Measurements from ENCODE around the gene SLC16A3. TPM values are rescaled to one million over a fixed set of nuclear protein-coding genes. Genes with fewer than 3 reads are reported as not detected.
A peak's percentile ranks its signal among the peaks of the same experiment; 100 is the strongest.
"Not testable (repeated sequence)": the region's sequence is repeated elsewhere in the genome, so short reads cannot be mapped to it uniquely, and the experiment has no call there.

SLC16A3 gene
- total and polyA plus RNA-seq, 9 donors, result 21.9 to 47.3 (median 32.7) TPM

DNA sequence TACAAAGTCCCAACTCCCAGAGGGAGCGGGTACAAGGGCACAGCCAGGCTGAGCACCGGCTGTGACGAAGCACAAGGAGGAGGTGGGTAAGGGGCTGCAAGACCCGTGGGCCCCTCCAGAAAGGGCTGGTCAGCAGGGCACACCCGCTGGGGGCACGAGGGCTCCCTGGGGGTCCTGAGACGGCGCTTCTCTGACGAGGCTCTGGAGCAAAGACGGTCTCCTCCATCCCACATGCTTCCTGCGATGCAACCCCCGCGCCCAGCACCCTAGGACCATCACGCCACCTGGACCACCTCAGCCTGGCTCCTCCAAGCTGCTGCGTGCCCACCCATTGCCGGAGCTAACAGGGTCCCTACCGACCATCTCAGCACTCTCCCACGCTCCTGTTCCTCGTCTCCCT, 24.9 kb upstream of the SLC16A3 start:
- peaks cover 17% of the 10 kb centered on the region for H3K36me3 ChIP-seq (ENCODE audit: control insufficient read depth, insufficient read depth, low read length)
- H3K4me3 ChIP-seq (ENCODE audit: low read length), result no peak overlapping the region
- H3K27ac ChIP-seq (ENCODE audit: low read length), result no peak overlapping the region
- H3K9me3 ChIP-seq (replicated peaks; ENCODE audit: control insufficient read depth, low read depth, low read length), result no peaks in the 10 kb centered on the region
- H3K27me3 ChIP-seq (ENCODE audit: control insufficient read depth, insufficient read depth, low read length), result no peaks in the 10 kb centered on the region
- no peak for DNase-seq
- WGBS (ENCODE audit: insufficient coverage), result 88% methylated on average over 19 of the region's 19 CpGs
- peaks cover 10% of the 10 kb centered on the region for H3K4me1 ChIP-seq (ENCODE audit: control insufficient read depth, insufficient read depth, low read length)

DNA sequence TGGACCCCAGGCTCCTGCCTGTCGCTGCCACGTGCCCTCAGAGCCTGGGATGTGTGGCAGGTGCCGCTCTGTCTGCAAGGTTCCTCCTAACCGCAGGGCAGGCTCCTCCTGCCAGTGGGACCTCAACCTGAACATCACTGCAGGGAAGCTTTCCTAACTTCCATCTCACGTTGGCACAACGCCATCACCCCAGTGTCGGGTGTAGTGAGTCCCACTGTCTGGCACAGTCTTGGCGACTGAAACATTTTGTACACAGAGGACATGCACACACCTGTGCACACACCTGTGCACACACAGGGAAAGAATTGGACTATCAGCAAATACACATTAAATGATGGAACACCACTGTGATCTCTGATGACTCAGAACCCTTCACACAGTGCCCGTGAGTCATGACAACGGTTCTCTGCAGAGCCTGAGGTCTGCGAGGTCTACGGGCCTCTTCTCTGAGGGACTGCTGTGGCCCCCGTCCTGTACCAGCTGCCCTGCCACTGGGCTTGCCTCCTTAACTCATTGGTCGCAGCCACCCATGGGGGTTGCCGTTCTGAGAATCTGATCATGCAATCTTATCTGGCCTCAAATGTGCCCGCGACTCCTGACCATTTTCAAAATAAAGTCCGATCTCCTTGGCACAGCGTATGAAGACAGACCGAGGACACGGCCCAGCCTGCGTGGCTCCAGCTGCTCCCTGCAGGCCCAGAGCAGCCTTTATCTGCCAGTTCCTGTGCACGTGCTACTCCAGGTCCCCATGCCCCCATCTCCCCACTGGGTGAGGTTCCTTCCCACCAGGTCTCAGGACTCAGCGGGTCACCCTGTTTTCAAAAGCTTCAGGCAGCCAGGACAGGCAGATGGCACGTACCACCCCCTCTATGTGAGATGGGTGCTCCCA, 23.8 kb upstream of the SLC16A3 start:
- WGBS (ENCODE audit: insufficient coverage), result 75% methylated on average over 23 of the region's 25 CpGs

DNA sequence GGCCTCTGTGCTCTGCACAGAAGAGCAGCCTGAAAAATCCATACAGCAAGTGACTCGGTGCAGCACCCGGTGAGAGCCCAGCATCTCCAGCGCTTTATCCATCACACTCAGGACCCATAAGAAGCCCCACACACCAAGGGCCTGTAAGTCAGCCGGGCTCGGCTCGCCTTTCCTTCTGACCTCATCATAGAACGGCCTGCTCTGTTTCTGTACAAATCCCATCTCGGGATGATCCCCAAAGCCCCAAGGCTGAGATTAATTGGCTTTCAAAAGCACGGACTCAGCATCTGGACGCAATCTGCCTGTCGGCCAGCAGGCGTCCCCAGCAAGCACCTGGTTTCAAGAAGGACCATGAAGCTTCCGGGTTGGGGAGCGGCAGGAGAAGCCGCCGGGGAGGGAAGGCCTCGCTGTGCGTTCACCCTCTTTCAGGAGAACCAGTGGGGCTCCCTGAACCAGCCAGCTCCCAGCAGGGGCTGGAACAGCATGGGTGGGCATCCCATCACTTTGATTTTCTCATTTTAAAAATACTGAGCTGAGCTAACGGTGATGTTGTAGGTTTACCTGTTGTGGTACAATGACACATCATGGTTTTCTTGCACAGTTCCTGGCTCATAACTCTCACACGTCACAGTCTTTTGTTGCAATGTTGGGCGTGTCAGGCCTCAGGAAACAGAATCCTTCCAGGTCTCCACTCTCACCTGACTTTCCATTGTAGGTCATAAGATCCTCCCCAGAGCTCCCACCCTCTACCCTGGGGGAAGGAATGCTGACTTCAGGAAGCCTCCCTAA, 22.9 kb upstream of the SLC16A3 start:
- no peaks in the 10 kb centered on the region for H3K9me3 ChIP-seq (replicated peaks; ENCODE audit: control insufficient read depth, low read depth, low read length)
- H3K4me1 ChIP-seq (ENCODE audit: control insufficient read depth, insufficient read depth, low read length), result peaks cover 10% of the 10 kb centered on the region
- peaks cover 11% of the 10 kb centered on the region for H3K36me3 ChIP-seq (ENCODE audit: control insufficient read depth, insufficient read depth, low read length)
- peak overlapping the region; percentile 8 for H3K4me3 ChIP-seq (ENCODE audit: low read length)
- H3K27me3 ChIP-seq (ENCODE audit: control insufficient read depth, insufficient read depth, low read length), result no peaks in the 10 kb centered on the region
- peak overlapping the region; percentile 42 for H3K27ac ChIP-seq (ENCODE audit: low read length)
- WGBS (ENCODE audit: insufficient coverage), result 10% methylated on average over 17 of the region's 21 CpGs
- peak; percentile 95 for DNase-seq

More for the DNA sequence above, 23.8 kb upstream of the SLC16A3 start:
- no peak overlapping the region for H3K4me3 ChIP-seq (ENCODE audit: low read length)
- no peak for DNase-seq
- peaks cover 10% of the 10 kb centered on the region for H3K4me1 ChIP-seq (ENCODE audit: control insufficient read depth, insufficient read depth, low read length)
- H3K36me3 ChIP-seq (ENCODE audit: control insufficient read depth, insufficient read depth, low read length), result peaks cover 15% of the 10 kb centered on the region
- H3K27me3 ChIP-seq (ENCODE audit: control insufficient read depth, insufficient read depth, low read length), result no peaks in the 10 kb centered on the region
- no peaks in the 10 kb centered on the region for H3K9me3 ChIP-seq (replicated peaks; ENCODE audit: control insufficient read depth, low read depth, low read length)
- peak overlapping the region; percentile 31 for H3K27ac ChIP-seq (ENCODE audit: low read length)

DNA sequence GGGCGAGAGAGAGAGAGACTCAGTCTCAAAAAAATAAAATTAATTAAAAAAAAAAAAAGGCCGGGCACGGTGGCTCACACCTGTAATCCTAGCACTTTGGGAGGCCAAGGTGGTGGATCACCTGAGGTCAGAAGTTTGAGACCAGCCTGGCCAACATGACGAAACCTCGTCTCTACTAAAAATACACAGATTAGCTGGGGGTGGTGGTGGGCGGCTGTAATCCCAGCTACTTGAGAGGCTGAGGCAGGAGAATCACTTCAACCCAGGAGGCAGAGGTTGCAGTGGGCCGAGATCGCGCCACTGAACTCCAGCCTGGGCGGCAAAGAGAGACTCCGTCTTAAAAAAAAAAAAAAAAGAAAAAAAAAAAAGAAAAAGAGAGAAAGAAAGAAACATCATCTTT, 18.2 kb upstream of the SLC16A3 start:
- not testable (repeated sequence) for H3K27ac ChIP-seq (ENCODE audit: low read length); H3K9me3 ChIP-seq (replicated peaks; ENCODE audit: control insufficient read depth, low read depth, low read length); DNase-seq; H3K36me3 ChIP-seq (ENCODE audit: control insufficient read depth, insufficient read depth, low read length); H3K27me3 ChIP-seq (ENCODE audit: control insufficient read depth, insufficient read depth, low read length); H3K4me3 ChIP-seq (ENCODE audit: low read length)
- 84% methylated on average over 2 of the region's 11 CpGs for WGBS (ENCODE audit: insufficient coverage)
- H3K4me1 ChIP-seq (ENCODE audit: control insufficient read depth, insufficient read depth, low read length), result peaks cover 14% of the 10 kb centered on the region

DNA sequence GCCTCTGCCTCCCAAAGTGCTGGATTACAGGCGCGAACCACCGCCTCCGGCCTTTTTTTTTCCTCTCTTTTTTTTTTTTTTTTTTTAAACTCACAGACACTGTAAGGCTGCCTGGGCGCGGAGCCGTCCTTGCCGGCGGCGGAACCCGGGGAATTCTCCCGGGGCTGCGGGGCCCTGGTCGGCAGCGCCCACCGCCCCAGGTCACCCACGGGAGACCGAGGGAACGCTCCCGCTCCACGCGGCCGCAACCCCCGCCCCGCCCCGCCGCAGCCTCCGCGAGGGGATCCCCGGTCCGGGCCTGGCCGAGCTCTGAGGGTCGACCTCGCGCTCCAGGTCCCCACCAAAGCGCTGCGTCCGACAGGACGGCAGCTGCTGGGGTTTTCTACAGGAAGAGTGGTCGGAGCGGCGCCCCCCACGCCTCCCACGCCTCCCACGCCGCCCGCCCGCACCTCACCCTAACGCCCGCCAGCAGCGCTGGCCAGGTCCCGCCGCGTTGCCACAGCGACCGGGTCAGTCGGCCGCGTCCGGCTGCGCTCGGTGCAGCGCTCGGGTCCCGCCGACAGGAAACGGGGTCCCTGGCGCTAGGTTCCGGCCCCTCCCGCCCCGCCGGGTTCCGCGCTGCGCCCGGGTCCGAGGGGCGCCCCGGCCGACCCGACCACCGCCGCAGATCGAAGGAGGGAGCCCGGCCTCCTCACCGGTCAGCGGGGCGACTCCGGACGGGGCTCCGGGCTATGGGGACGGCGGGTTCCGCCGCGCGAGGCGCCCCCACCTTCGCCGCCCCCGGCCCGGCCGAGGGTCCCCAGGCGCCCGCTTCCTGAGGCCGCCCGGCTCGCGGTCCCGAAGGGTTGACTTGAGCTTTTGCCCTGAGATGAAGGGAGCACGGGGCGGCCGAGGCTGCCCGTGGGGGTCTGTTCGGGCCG, 16.3 kb upstream of the SLC16A3 start, which contains the start of gene CCDC57:
TSS of gene CCDC57 (minus strand) at position 512 of the 920 bp plus-strand sequence. CDS start 10,898 bp downstream, outside the sequence.
- under 1% methylated on average over 114 of the region's 116 CpGs for WGBS (ENCODE audit: insufficient coverage)
- Histone ChIP-seq H3K9me3 (replicated peaks; ENCODE audit: control insufficient read depth, low read depth, low read length) (no peaks in the 10 kb centered on the region), H3K4me1 (ENCODE audit: control insufficient read depth, insufficient read depth, low read length) (peaks cover 22% of the 10 kb centered on the region), H3K4me3 (ENCODE audit: low read length) (peak within 1 kb of the TSS; percentile 68), H3K27me3 (ENCODE audit: control insufficient read depth, insufficient read depth, low read length) (no peaks in the 10 kb centered on the region), H3K36me3 (ENCODE audit: control insufficient read depth, insufficient read depth, low read length) (peaks cover 2% of the 10 kb centered on the region), H3K27ac (ENCODE audit: low read length) (peak within 1 kb of the TSS; percentile 42)
- peak; percentile 89 for DNase-seq

DNA sequence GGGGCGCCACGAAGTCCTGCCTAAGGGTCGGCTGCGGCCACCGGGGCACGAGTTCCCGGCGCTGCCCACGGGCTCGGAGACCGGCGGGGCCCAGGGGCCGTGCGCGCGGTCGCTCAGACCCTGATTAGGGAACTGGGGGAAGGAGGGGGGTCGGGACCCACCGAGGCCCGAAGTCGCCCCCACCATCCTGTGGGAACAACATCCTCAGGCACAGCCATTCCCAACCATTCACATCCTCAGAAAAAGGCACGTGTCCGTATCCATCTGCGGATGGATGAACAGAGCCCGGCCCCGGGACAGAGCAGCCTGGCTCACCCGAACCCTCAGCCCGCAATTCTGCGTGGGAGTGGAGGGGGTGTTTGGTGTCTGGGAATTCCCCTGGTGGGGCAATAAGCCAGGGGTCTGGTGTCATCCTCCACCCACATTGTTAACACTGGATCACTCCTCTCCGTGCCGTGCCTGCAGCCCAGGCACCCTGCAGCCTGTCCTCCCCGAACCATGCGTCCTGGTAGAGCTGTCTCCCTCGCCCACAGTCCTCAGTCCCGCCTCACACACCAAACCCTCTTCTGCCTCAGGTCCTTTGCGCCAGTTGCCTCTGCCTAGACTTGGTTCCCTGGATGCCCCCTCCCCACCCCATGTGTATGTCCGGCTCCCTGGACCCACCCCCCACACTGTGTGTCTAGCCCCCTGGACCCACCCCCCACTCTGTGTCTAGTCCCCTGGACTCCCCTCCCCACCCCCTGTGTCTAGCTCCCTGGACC, 15.4 kb upstream of the SLC16A3 start:
- peak; percentile 84 for DNase-seq
- H3K4me1 ChIP-seq (ENCODE audit: control insufficient read depth, insufficient read depth, low read length), result peaks cover 22% of the 10 kb centered on the region
- no peaks in the 10 kb centered on the region for H3K27me3 ChIP-seq (ENCODE audit: control insufficient read depth, insufficient read depth, low read length)
- peak overlapping the region; percentile 35 for H3K27ac ChIP-seq (ENCODE audit: low read length)
- H3K4me3 ChIP-seq (ENCODE audit: low read length), result peak overlapping the region; percentile 68
- no peaks in the 10 kb centered on the region for H3K36me3 ChIP-seq (ENCODE audit: control insufficient read depth, insufficient read depth, low read length)
- WGBS (ENCODE audit: insufficient coverage), result under 1% methylated on average over 24 of the region's 37 CpGs
- no peaks in the 10 kb centered on the region for H3K9me3 ChIP-seq (replicated peaks; ENCODE audit: control insufficient read depth, low read depth, low read length)

DNA sequence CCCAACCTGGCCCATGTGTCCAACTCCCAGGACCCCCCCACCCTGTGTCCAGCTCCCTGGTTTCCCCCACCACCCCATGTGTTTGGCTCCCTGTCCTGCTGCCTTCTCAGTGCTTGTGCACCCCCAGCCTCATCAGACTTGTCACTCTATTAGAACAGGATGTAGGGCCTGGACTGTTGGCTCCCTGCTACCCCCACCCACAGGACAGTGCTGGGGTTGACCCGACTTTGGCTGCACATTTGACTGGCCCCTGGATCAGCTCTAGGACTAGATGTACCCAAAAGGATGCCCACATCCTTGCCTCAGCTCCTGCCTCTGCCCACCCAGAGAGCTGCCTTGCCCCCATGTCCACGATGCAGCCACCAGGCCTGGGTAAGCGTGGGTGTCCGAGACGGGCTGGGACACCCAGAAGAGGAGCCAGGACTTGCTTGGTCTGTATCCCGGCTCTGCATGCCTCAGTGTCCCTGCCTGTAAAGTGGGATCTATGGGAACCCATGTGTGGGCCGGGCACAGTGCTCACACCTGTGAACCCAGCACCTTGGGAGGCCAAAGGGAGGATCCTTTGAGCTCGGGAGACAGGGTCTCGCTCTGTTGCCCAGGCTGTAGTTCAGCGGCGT, 14.7 kb upstream of the SLC16A3 start:
- WGBS (ENCODE audit: insufficient coverage), result 86% methylated on average over 11 of the region's 11 CpGs
- peaks cover 22% of the 10 kb centered on the region for H3K4me1 ChIP-seq (ENCODE audit: control insufficient read depth, insufficient read depth, low read length)
- H3K9me3 ChIP-seq (replicated peaks; ENCODE audit: control insufficient read depth, low read depth, low read length), result no peaks in the 10 kb centered on the region
- H3K36me3 ChIP-seq (ENCODE audit: control insufficient read depth, insufficient read depth, low read length), result no peaks in the 10 kb centered on the region
- no peak for DNase-seq
- no peak overlapping the region for H3K27ac ChIP-seq (ENCODE audit: low read length)
- no peaks in the 10 kb centered on the region for H3K27me3 ChIP-seq (ENCODE audit: control insufficient read depth, insufficient read depth, low read length)
- no peak overlapping the region for H3K4me3 ChIP-seq (ENCODE audit: low read length)

DNA sequence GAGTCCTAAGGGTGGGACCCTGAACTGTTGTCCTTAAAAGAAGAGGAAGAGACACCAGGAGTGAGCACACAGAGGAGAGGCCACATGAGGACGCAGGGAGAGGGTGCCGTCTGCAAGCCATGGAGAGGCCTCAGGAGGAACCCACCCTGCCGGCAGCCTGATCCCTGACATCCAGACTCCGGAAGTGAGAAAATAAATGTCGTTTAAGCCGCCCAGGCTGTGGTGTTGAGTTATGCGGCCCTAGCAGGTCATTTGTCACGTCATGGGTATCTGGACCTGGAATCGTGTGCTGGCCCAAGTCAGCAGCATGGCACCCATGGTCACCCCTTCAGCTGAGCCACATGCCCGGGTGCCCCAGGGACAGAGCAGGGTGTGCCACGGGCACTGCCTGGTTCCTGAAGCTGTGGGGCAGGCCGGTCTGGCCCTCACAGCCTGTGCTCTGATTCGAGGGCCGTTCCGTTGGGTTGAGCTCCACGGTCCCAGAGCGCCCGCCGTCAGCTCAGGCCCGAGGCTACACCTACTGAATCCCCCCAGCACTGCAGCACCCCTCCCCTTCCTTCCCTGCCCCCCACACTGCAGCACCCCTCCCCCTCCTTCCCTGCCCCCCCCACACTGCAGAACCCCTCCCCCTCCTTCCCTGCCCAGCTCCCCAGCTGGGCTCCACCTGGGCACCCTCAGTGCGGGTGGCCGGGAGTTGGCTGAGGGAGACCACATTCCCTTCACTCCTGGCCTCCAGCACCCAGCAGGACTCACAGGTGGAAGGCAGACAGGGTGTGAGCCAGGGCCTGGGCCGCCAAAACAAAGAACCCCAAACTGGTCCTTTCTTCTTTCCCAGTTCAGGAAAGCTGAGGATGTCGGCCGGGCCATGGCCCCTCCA, 13.5 kb upstream of the SLC16A3 start:
- Histone ChIP-seq H3K4me3 (ENCODE audit: low read length) (no peak overlapping the region), H3K27ac (ENCODE audit: low read length) (no peak overlapping the region), H3K4me1 (ENCODE audit: control insufficient read depth, insufficient read depth, low read length) (peaks cover 22% of the 10 kb centered on the region), H3K9me3 (replicated peaks; ENCODE audit: control insufficient read depth, low read depth, low read length) (no peaks in the 10 kb centered on the region), H3K36me3 (ENCODE audit: control insufficient read depth, insufficient read depth, low read length) (no peaks in the 10 kb centered on the region), H3K27me3 (ENCODE audit: control insufficient read depth, insufficient read depth, low read length) (no peaks in the 10 kb centered on the region)
- no peak for DNase-seq
- 64% methylated on average over 20 of the region's 25 CpGs for WGBS (ENCODE audit: insufficient coverage)

Measured in muscle of leg (tissue), 11 donors.